Endothelial cell of umbilical vein (primary cell): ENCODE measurements around the gene PTPRCAP. TPM values are rescaled to one million over a fixed set of nuclear protein-coding genes. Genes with fewer than 3 reads are reported as not detected.

Source experiments
- BruUV-seq: library from RNA; stranded (reverse); fragments of 400-500 nt; replicated peaks from 2 replicates; lab custom pipeline; 2021; lab: Mats Ljungman, UMichigan
- CTCF ChIA-PET: fragments of 300-600, 350-600 bp; sonication (Branson Sonifier 250); formaldehyde crosslinking; loops from one replicate; lab custom pipeline; 2021; ENCODE audit warnings: antibody characterized with exemption, inconsistent platforms; lab: Charles Lee
- POLR2A ChIA-PET: fragments of 300-600, 350-600 bp; sonication (Branson Sonifier 250); formaldehyde crosslinking; loops from one replicate; lab custom pipeline; 2021; ENCODE audit warnings: antibody characterized with exemption, inconsistent platforms; lab: Charles Lee
- DNase-seq: peaks from one replicate; pipeline ENCODE4 v3.0.0-alpha.2; 2011; ENCODE audit warnings: low read depth, low spot score
- FAIRE-seq: peaks from 2 replicates; lab custom pipeline; 2011; peaks lifted over from hg19 to GRCh38; lab: Jason Lieb, UNC
- H2AFZ ChIP-seq: 2 replicates; pipeline ENCODE4 v1.6.0; 2012; ENCODE audit warnings: low read depth, low read length, control low read depth, inconsistent platforms
- H3K27ac ChIP-seq: 2 replicates; pipeline ENCODE4 v1.5.1; 2011; ENCODE audit warnings: low read depth, mild to moderate bottlenecking, control low read depth, low read length, moderate library complexity; ENCODE audit not compliant: insufficient read depth
- H3K27me3 ChIP-seq, 2 experiments: 2 replicates each; pipeline versions ENCODE4 v1.6.0 to v1.6.1; 2011; ENCODE audit warnings: low read length in 2 of 2, mixed read lengths in 1 of 2; ENCODE audit not compliant: control insufficient read depth in 2 of 2, insufficient read depth in 2 of 2
- H3K36me3 ChIP-seq, 2 experiments: 2 replicates in 1 of 2; 3 replicates in 1 of 2; pipeline ENCODE4 v1.5.1; 2011; ENCODE audit warnings: low read length in 2 of 2, mild to moderate bottlenecking in 1 of 2, moderate library complexity in 1 of 2; ENCODE audit not compliant: control insufficient read depth in 2 of 2, insufficient read depth in 2 of 2; ENCODE audit errors: extremely low read depth in 1 of 2
- H3K4me1 ChIP-seq: 3 replicates; pipeline ENCODE4 v1.5.1; 2011; ENCODE audit warnings: mild to moderate bottlenecking, low read length; ENCODE audit not compliant: control insufficient read depth, insufficient read depth; ENCODE audit errors: extremely low read depth
- H3K4me2 ChIP-seq: 2 replicates; pipeline ENCODE4 v1.6.1; 2011; ENCODE audit warnings: low read length, control low read depth, mixed read lengths; ENCODE audit not compliant: insufficient read depth
- H3K4me3 ChIP-seq, 3 experiments: fragments of 200-600 bp in 1 of 3; sonication (generic), shearing (Covaris generic) in 1 of 3; replicated peaks in 1 of 3; 2 replicates each; pipeline ENCODE4 v1.5.1; 2011 to 2016; ENCODE audit warnings: control low read depth in 3 of 3, low read length in 3 of 3, mild to moderate bottlenecking in 2 of 3, inconsistent platforms in 1 of 3, low read depth in 1 of 3, moderate library complexity in 1 of 3; ENCODE audit not compliant: insufficient read depth in 1 of 3
- H3K79me2 ChIP-seq: 2 replicates; pipeline ENCODE4 v1.6.0; 2012; ENCODE audit warnings: low read length, inconsistent platforms; ENCODE audit not compliant: control insufficient read depth, insufficient read depth
- H3K9ac ChIP-seq: replicated peaks from 2 replicates; pipeline ENCODE3; 2011; ENCODE audit warnings: low read length, control low read depth; ENCODE audit not compliant: insufficient read depth; ENCODE audit errors: extremely low read depth
- H3K9me1 ChIP-seq: replicated peaks from 3 replicates; pipeline ENCODE4 v1.6.0; 2011; ENCODE audit warnings: mild to moderate bottlenecking, low read length; ENCODE audit not compliant: control insufficient read depth, insufficient read depth; ENCODE audit errors: extremely low read depth
- H3K9me3 ChIP-seq: replicated peaks from 2 replicates; pipeline ENCODE4 v1.5.1; 2012; ENCODE audit warnings: low read length, inconsistent platforms; ENCODE audit not compliant: control insufficient read depth, insufficient read depth
- H4K20me1 ChIP-seq: replicated peaks from 2 replicates; pipeline ENCODE3; 2011; ENCODE audit warnings: mild to moderate bottlenecking, low read length; ENCODE audit not compliant: control insufficient read depth, insufficient read depth; ENCODE audit errors: extremely low read depth
- EZH2 ChIP-seq: IDR thresholded peaks from 2 replicates; pipeline ENCODE4 v1.6.1; 2012; ENCODE audit warnings: borderline replicate concordance, low read depth, mild to moderate bottlenecking, moderate library complexity, low read length, inconsistent platforms; ENCODE audit not compliant: severe bottlenecking
- FOS ChIP-seq: IDR thresholded peaks from 2 replicates; pipeline ENCODE4 v1.6.1; 2011; ENCODE audit warnings: mild to moderate bottlenecking, low read length, moderate library complexity, borderline replicate concordance; ENCODE audit not compliant: insufficient read depth
- GATA2 ChIP-seq: IDR thresholded peaks from 2 replicates; pipeline ENCODE4 v1.7.0; 2011; ENCODE audit warnings: low read depth, mild to moderate bottlenecking, moderate library complexity, mixed read lengths, low read length; ENCODE audit not compliant: insufficient read length, insufficient read depth
- JUN ChIP-seq: IDR thresholded peaks from 2 replicates; pipeline ENCODE4 v1.6.1; 2011; ENCODE audit warnings: borderline replicate concordance, low read depth; ENCODE audit not compliant: insufficient read length, insufficient read depth
- MYC ChIP-seq: IDR thresholded peaks from one replicate; pipeline ENCODE4 v1.6.1; 2011; ENCODE audit warnings: mild to moderate bottlenecking, low read depth, low read length
- POLR2A ChIP-seq: IDR thresholded peaks from 2 replicates; pipeline ENCODE4 v1.6.1; 2012; ENCODE audit warnings: low read depth, mild to moderate bottlenecking, control low read depth, low read length
- POLR2AphosphoS5 ChIP-seq: IDR thresholded peaks from 2 replicates; pipeline ENCODE4 v1.6.1; 2012; ENCODE audit warnings: low read depth, mild to moderate bottlenecking, control low read depth, low read length, moderate library complexity; ENCODE audit not compliant: insufficient read depth
- dilution Hi-C: fragments of 300-500 bp; cut with MboI; formaldehyde crosslinking; loops from one replicate; pipeline ENCODE4 v1.15.0; 2019; ENCODE audit warnings: low sequenced_read_pairs; ENCODE audit not compliant: extremely low pct_ligation_motif_present
- intact Hi-C: fragments of 100-400 bp; cut with micrococcal nuclease; formaldehyde crosslinking; loops from one replicate; pipeline ENCODE4 v1.10.0; 2022
- polyA plus RNA-seq, 4 experiments: library from polyadenylated mRNA; depleted of rRNA in 3 of 4; stranded (reverse) in 3 of 4; unstranded in 1 of 4; fragments of >200 nt; gene quantifications; 2 replicates each; pipeline versions ENCODE4 v1.2.1 to v1.2.3, GENCODE V29; 2011 to 2012; ENCODE audit warnings: missing spikeins in 1 of 4
- total RNA-seq: library from RNA; stranded (reverse); gene quantifications from 2 replicates; pipeline ENCODE4 v1.2.3, GENCODE V29; 2021
- TF ChIP-seq, protein P1 (sequence below): IDR thresholded peaks from 2 replicates; pipeline ENCODE4 v1.6.1; 2011; ENCODE audit not compliant: insufficient read depth, insufficient read length

PTPRCAP gene
- total and polyA plus RNA-seq, 2 donors (not counting 3 experiments of a cell fraction or from before 2014, with no cell fraction given), result 3.6 TPM; not detected in 1

GRCh38 chr11:67420646-67421429, 16.6 kb downstream of the PTPRCAP start:
- DNase-seq (peak; percentile 92), FAIRE-seq (peak; percentile 82)
- H3K27ac ChIP-seq, result peak overlapping the region; percentile 51

DNA sequence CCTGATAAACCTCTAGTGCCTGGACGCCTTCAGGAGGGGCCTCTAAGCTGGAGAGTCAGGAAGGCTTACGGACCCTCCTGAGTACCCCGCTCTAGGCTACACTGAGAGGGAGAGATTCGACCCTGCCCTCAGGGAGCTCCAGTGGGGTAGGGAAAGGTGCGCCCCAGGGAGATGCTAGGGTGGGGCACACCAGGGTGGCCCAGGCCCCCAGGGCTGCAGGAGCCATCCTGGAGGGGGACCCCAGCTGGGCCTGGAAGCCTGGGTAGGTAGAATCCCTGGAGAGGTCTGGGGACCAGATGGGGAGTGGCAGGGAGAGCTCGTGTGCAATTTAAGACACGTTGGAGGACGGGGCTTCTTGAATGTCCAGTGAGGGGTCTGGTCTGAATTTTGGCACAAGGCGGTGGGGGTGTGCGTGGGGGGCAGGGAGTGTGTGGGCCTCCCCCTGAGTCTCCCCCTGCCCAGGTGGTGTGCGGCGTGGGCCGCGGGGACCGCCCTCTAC, 17.3 kb downstream of the PTPRCAP start:
- TF ChIP-seq POLR2AphosphoS5 (no peak), EZH2 (no peak), GATA2 (no peak)
- TF ChIP-seq, protein P1, sequence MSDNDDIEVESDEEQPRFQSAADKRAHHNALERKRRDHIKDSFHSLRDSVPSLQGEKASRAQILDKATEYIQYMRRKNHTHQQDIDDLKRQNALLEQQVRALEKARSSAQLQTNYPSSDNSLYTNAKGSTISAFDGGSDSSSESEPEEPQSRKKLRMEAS, result no peak
- peaks cover 0 to 4% of the 10 kb centered on the region in 2 experiments for H3K27me3 ChIP-seq
- POLR2A ChIA-PET, result no interaction called here
- H3K4me3 ChIP-seq, result peak overlapping the region in 1 of 3 experiments; percentile 37
- intact Hi-C loops (loop anchor here (2.0 kb wide), 1 partner anchor 45 kb away; no protein-coding TSS in a partner anchor), dilution Hi-C loops (no loop called here)
- no peaks in the 10 kb centered on the region for H3K9me3 ChIP-seq
- no peaks in the 10 kb centered on the region for H3K9me1 ChIP-seq
- no TSS peak for BruUV-seq
- CTCF ChIA-PET, result interaction anchor here (2.1 to 2.7 kb wide), 2 partner anchors 16 to 19 kb away, joined by 6 to 19 read pairs; partner anchors contain the start of genes PPP1CA and TBC1D10C
- H3K9ac ChIP-seq, result no peak overlapping the region
- H2AFZ ChIP-seq, result peak overlapping the region; percentile 87
- H3K79me2 ChIP-seq, result no peaks in the 10 kb centered on the region
- DNase-seq (no peak), FAIRE-seq (no peak)
- no peaks in the 10 kb centered on the region for H4K20me1 ChIP-seq
- H3K36me3 ChIP-seq, result no peaks in the 10 kb centered on the region
- peaks cover 4% of the 10 kb centered on the region for H3K4me1 ChIP-seq
- no peak overlapping the region for H3K27ac ChIP-seq
- H3K4me2 ChIP-seq, result peak overlapping the region; percentile 82

More at GRCh38 chr11:67420646-67421429, 16.6 kb downstream of the PTPRCAP start:
- H3K36me3 ChIP-seq, result no peaks in the 10 kb centered on the region
- ChIA-PET CTCF (interaction anchor here (0.9 to 2.7 kb wide), 4 partner anchors 14 to 31 kb away, joined by 3 to 19 read pairs (median 4); partner anchors contain the start of genes PPP1CA and TBC1D10C), POLR2A (interaction anchor here (0.7 to 1.0 kb wide), 2 partner anchors 19 to 51 kb away, joined by 4 to 8 read pairs; partner anchors contain the start of gene PPP1CA)
- BruUV-seq, result no TSS peak
- no peaks in the 10 kb centered on the region for H3K9me3 ChIP-seq
- dilution Hi-C loops, result no loop called here
- no peaks in the 10 kb centered on the region for H3K9me1 ChIP-seq
- intact Hi-C loops, result loop anchor here (1.0 to 2.0 kb wide), 2 partner anchors 19 to 44 kb away; no protein-coding TSS in a partner anchor
- H2AFZ ChIP-seq, result peak overlapping the region; percentile 87
- no peaks in the 10 kb centered on the region for H3K79me2 ChIP-seq
- H3K9ac ChIP-seq, result peak overlapping the region; percentile 56
- H3K4me1 ChIP-seq, result peaks cover 4% of the 10 kb centered on the region
- H3K4me2 ChIP-seq, result peak overlapping the region; percentile 82
- H3K27me3 ChIP-seq, result peaks cover 0 to 4% of the 10 kb centered on the region in 2 experiments
- TF ChIP-seq FOS, result no peak
- TF ChIP-seq JUN, result no peak
- TF ChIP-seq MYC, result no peak
- TF ChIP-seq POLR2AphosphoS5, result peak; percentile 72
- TF ChIP-seq GATA2, result no peak
- TF ChIP-seq, protein P1, result no peak
- TF ChIP-seq POLR2A, result peak; percentile 66
- no peaks in the 10 kb centered on the region for H4K20me1 ChIP-seq
- peak overlapping the region in 2 of 3 experiments; percentile 37 to 56 for H3K4me3 ChIP-seq
